Cardiac septum (tissue), 1 donor: Measurements from ENCODE around the gene DR1. TPM values are rescaled to one million over a fixed set of nuclear protein-coding genes. Genes with fewer than 3 reads are reported as not detected.

Experiments
- DNase-seq: peaks from one replicate; pipeline ENCODE4 v3.0.0-alpha.2; 2020; ENCODE audit warnings: low spot score
- intact Hi-C: fragments of 100-400 bp; cut with DNase I; formaldehyde crosslinking; loops from one replicate; pipeline ENCODE4 v1.14.0; 2022
- long read RNA-seq: library from polyadenylated mRNA; unstranded; transcript quantifications from one replicate; pipeline ENCODE4 v2.0.0, GENCODE V29; 2021
- total RNA-seq: library from RNA; stranded (reverse); fragmentation: NEBNext Ultra II Directional; extraction: Animal tissue kit (Norgen Biotek cat#: 25700); gene quantifications from one replicate; pipeline ENCODE4 v1.2.1, GENCODE V29; 2021
- donor health status: DM: no; HTN: no; CAD: no.

Gene DR1
- total RNA-seq, result 41.2 TPM
- long read RNA-seq, full-length matches to known transcripts, result 76 of 84 reads
- long read RNA-seq, partial matches to known transcripts, result 2 of 84 reads
- long read RNA-seq, other reads (novel, unspliced or antisense), result 6 of 84 reads

DNA sequence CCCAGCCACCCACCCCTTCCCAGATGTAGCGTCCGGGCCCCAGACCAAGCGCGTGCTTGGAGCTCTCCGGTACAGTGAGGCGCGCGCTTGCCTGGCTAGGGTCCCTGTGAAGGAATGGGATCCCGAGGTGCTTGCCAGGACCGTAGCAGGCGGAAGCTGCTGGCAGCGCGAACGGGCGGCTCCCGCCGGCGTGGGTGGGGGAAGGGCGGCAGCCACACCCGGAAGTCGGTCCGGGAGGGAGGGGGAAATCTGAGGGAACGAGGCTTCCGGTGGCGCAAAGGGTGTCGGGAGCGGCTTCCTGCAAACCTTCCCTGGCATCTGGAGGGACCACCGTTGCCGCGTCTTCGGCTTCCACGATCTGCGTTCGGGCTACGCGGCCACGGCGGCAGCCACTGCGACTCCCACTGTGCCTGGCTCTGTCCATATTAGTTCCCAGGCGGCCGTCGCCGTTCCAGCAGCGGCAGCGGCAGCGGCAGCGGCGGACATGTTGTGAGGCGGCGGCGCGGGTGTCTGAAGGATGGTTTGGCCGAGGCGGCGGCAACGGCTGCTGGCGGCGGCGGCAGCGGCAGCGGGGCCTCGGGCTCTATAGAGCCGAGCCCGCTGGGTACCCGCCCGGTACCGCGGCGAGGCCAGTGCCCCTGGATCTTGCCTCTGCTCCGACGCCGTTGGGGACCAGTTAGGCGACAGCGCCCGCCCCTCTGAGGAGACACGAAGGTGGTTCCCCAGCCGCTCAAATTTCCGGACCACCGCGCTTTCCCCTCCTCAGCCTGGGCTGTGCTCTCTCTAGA lies at the start of gene DR1:
Gene DR1 (plus strand): TSS at position 275 of the 788 bp plus-strand sequence. CDS start 739 bp downstream, outside the sequence.
- intact Hi-C loops, result loop anchor here (5.0 to 10.0 kb wide), 4 partner anchors 101 to 501 kb away; partner anchors contain the start of genes FNBP1L and MTF2
- peak; percentile 98 for DNase-seq

DNA sequence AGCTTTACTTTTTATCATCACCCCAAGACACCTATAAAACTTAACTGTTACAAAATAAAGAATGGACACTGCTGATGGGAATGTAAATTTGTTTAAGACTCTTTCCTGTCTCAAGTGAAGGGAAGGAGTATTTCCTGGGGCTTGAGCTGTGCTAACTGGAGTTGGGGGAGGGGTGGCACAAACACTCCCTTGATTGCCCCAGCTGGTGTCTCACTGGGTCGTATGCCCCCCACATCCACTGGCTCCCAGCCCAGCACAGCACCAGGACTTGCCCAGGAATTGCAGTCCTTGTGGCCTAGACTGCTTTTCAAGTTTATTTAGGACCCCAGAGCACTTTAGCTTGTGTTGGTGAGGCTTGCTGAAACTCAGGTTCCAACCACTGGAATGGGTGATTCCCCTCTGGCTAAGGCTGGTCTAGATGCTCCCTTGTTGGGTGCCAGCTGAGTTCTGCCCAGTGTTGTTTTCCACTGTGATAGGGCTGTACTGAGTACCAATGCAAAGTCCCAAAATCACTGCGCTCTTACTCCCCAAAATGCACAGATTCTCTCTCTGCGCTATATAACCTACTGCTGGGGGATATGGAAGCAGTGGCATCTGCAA lies 49.1 kb upstream of the DR1 start:
- intact Hi-C loops, result no loop called here

GRCh38 chr1:93301131-93301530 lies 44.6 kb upstream of the DR1 start:
- intact Hi-C loops, result loop anchor here (10.0 kb wide), 2 partner anchors 324 to 544 kb away; no protein-coding TSS in a partner anchor
- no peak for DNase-seq

More for the DNA sequence above, 49.1 kb upstream of the DR1 start:
- DNase-seq, result no peak

- intact Hi-C loops, result loop anchor here (10.0 kb wide), 2 partner anchors 323 to 543 kb away; no protein-coding TSS in a partner anchor
- no peak for DNase-seq
These were observed 43.6 kb upstream of the DR1 start for GRCh38 chr1:93302078-93302477.

DNA sequence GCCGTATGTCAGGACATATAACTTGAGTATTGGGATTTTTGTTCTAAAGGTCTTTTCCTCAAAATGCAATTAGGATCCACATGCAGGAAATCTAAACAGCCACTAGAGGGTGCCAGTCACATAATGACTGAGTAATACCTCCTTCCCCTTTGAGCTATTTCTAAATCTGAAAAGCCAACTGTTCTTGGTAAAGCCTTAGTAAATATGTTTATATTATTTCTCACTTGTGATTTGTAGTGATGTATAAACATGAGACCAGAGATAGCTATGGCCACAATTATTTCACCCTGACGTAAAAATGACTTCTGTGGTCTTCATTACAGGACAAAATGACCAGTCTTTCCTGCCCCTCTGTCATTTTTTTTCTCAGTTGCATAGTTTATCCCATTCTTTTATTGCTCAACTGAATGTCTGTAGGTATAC lies 41.0 kb upstream of the DR1 start:
- intact Hi-C loops, result loop anchor here (5.0 to 10.0 kb wide), 3 partner anchors 128 to 540 kb away; no protein-coding TSS in a partner anchor

DNA sequence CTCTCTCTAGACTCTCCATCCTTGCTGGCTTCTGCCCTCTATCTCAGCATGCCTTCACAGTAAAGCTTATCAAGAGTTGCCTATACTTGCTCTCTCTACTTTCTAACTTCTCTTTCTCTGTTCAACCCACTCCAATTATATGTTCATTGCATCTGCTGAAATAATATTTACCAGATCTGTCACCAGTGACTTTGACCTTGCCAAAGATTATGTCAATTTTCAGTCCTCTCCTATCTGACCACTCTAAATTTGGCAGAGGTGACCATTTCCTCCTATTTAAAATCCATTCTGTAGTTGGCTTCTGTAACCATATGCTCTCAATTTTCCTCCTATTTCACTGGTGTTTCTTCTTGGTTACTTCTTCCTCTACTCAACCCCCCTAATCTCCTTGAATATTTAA lies 38.8 kb upstream of the DR1 start:
- DNase-seq, result no peak
- intact Hi-C loops, result loop anchor here (5.0 to 10.0 kb wide), 3 partner anchors 125 to 538 kb away; no protein-coding TSS in a partner anchor

More for the DNA sequence above, 41.0 kb upstream of the DR1 start:
- no peak for DNase-seq

DNA sequence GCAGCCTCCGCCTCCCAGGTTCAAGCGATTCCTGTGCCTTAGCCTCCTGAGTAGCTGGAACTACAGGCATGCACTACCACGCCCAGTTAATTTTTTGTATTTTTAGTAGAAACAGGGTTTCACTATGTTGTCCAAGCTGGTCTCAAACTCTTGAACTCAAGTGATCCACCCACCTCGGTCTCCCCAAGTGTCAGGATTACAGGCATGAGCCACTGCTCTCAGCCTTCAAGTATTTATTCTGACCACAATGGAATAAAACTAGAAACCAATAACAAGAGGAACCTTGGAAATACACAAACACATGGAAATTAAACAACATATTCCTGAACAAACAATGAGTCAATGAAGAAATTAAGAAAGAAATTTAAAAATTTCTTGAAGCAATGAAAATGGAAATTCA lies 32.7 kb upstream of the DR1 start:
- intact Hi-C loops, result no loop called here
- DNase-seq, result no peak

DNA sequence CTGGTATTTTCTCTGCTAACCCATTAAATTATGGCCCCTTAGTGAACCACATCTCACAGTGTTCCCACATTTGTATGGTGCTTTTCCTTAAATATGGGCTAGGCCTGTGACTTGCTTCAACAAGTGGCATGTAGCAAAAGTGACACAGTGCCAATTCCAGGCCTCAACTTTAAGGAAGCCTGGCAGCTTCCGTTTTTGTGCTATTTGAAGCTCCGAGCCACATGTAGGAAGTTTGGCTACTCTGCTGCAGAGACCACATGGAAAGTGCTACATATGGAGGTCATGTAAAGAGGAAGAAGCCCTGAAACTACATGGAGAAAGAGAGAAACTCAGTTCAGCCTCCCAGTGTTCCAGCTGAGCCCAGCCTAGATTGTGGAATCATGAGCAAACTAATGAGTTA lies 28.5 kb upstream of the DR1 start:
- intact Hi-C loops, result no loop called here

GRCh38 chr1:93317943-93318342 lies 27.8 kb upstream of the DR1 start:
- intact Hi-C loops, result no loop called here

More for the DNA sequence above, 28.5 kb upstream of the DR1 start:
- DNase-seq, result no peak

DNA sequence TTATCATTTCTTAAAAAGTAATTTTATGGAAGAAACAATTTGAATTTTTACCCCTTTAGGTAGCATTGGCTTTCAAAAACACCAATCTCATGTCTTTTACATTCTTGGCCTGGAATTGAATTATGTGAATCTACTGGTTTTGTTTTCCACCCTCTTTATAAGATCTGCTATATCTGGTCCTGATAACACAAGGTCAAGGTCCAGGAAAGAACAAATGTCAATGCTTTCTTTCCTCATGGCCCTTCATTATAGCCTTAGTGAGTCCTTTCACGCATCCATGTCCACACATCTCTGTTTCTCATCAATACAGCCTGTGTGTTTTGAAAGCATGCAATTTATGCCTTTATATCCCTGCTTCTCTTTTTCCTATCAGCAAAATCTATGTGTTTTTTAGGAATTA lies 24.0 kb upstream of the DR1 start:
- intact Hi-C loops, result no loop called here
- DNase-seq, result no peak

More at GRCh38 chr1:93317943-93318342, 27.8 kb upstream of the DR1 start:
- no peak for DNase-seq

DNA sequence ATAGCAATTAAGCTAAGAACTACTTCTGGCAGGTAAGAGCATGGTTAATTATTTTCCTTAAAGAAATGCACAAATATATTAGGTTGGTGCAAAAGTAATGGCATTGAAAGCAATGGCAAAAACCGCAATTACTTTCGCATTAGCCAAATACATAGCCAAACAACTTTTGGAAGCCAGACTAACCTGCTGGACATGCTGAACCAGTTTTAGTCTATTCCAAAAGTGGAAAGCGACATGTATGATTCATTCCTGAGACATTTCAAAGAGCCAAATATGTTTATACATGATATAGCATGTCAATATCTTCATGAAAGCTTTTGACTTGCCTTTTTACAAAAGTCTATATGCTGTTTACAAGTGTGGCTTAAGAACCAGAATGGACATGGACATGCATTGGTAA lies 23.4 kb upstream of the DR1 start:
- intact Hi-C loops, result no loop called here
- no peak for DNase-seq

GRCh38 chr1:93323185-93323820 lies 22.4 kb upstream of the DR1 start:
- no peak for DNase-seq
- intact Hi-C loops, result no loop called here

- no peak for DNase-seq
- intact Hi-C loops, result no loop called here
These were observed 20.9 kb upstream of the DR1 start for GRCh38 chr1:93324486-93325464.

DNA sequence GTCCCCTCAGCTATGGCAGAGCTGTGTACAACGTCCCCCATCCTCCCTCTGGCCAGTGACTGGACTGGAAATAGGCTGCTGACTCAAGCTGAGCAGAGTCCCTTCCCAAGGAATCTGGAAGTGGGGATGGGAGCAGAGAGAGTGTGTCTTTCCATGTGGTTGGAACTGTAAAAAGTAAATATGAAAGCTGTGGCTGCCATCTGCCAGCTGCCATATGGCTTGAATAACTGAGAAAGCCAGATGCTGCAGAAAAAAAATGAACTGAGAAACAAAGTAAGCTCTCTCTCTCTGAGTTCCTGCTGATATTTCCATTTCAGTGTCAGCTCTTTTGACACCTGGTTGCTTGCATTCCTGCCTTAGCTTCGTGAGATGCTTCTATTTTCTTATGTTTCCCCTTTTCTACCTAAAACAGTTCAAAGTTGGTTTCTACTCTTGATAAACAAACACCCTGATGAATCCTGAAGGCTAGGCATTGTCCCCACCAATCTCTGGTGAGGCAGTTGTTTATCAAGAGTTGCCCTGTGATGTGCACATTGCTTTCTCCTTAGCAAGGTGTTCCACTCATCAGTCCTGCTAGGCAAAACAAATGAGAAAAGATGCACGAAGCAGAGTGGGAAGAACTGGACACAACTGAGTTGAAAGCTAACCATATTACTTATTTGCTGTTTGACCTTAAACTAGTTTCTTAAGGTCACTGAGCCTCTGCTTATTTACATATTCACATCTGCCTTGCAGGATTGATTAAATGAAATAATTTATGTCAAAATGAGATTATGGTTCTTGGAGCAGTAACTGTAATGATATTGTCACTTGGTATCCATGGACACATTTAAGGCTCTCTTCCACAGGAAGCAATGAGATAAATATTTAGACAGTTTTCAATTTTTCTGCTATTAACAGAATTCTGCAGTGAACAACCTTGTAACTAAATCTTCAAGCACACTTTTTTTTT lies 16.6 kb upstream of the DR1 start:
- intact Hi-C loops, result no loop called here
- no peak for DNase-seq

DNA sequence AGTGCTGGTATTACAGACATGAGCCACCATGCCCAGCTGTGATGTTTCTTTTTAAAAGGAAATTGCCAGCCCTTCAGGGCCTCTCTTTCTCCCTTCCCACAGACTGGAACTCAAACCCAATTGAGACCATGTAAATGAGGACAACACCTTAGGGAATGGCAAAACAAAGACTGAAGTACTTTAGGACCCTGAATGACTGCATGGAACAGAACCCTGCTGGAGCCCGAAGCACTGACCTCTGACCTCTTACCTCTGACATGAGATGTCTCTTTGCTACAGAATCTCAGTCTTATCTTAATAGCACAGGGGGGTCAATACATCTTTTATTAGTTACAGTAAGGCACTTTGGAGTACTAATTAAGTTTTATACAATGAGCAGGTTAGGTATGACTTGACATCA lies 15.5 kb upstream of the DR1 start:
- intact Hi-C loops, result no loop called here
- no peak for DNase-seq

GRCh38 chr1:93330617-93331016 lies 15.1 kb upstream of the DR1 start:
- intact Hi-C loops, result no loop called here
- no peak for DNase-seq

DNA sequence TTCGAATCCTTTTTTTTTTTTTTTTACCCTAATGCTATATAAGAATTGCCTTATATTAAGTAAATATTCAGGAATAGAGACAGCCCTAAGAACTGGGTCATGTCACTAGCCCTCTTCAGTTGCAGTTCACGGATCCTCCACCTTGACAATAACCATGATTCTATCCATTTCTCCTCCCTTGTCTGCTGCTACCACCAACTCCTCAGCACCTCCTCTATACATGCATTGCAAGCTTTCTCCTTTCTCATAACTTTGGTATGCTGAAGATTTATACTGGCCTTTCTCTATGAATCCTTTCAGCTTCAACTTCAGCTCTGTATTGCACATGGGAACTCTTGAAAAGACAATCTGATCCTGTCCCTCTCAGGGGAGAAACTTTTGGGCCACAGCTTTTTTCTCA lies 14.3 kb upstream of the DR1 start:
- intact Hi-C loops, result no loop called here
- DNase-seq, result no peak

DNA sequence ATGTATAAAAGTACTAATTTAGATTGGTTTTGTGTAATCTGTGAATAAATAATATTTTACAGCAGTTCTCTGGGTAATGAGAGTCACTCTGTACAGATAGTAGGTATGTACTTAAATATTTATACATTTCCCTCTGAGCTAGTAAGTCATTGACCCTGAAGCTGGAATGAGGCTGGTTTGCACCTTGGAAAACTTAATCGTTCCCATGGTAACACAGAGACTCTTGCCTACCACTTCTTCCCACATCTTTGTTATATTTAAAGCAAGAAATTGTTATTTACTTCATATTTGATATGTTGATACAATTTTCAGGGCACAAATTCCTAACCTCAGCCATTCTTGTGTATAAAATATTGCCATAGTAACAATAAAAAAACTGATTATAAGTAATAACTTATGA lies 13.3 kb upstream of the DR1 start:
- DNase-seq, result no peak
- intact Hi-C loops, result no loop called here
